ENCODE measurements around the gene GALNT11. TPM values are rescaled to one million over a fixed set of nuclear protein-coding genes. Genes with fewer than 3 reads are reported as not detected.

The GALNT11 gene
- total RNA-seq, 1 experiment from 2014 or later: 24.1 TPM

DNA sequence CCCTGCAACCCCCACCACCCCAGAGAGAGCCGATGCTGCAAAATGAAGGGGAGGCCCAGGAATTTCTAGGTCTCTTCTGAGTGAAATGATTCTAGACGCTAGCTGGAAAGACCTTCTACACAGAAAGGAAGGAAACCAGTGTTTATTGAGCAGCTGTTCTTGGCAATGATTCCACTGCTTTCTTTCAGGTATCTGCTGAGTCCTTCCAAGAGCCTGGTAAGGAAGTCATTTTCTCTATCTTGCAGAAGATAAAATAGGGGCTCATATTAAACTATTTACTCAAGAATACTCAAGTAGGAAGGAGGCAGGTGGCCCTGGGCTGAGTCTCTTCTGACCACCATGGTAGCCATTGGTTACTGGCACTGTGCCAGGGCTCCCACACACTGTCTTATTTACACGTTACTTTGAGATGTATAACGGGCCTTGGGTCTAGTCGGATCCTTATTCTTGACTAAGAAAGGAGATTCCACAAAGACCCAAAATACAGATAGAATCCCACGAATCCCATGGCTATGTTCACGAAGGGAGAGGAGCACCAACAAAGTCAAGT lies 112.1 kb downstream of the GALNT11 start:
- TF ChIP-seq CTCF (conservative IDR thresholded peaks at IDR 0.05): no peak
- Histone ChIP-seq H2BK12ac (ENCODE audit: insufficient read length, low read depth, low read length) (no peak overlapping the region), H3K4ac (ENCODE audit: low read depth, low read length) (no peak overlapping the region), H2AK5ac (ENCODE audit: insufficient read length, low read length) (no peak overlapping the region), H3K27me3 (ENCODE audit: insufficient read depth, low read length) (no peaks in the 10 kb centered on the region), H3K79me1 (ENCODE audit: insufficient read depth, low read depth, low read length, poor library complexity, severe bottlenecking) (no peaks in the 10 kb centered on the region), H3K18ac (ENCODE audit: insufficient read length, low read depth, low read length) (no peak overlapping the region), H3K79me2 (ENCODE audit: insufficient read depth, low read length) (no peaks in the 10 kb centered on the region), H2BK5ac (ENCODE audit: insufficient read length, low read length) (no peak overlapping the region), H4K20me1 (ENCODE audit: control insufficient read depth, insufficient read depth, insufficient read length) (no peaks in the 10 kb centered on the region), H2BK15ac (ENCODE audit: low read depth, low read length) (no peak overlapping the region), H3K23ac (ENCODE audit: insufficient read length, low read depth, low read length) (no peak overlapping the region), H3K14ac (ENCODE audit: insufficient read depth, low read length) (no peak overlapping the region), H4K5ac (ENCODE audit: insufficient read length, low read depth, low read length) (no peak overlapping the region), H2AFZ (ENCODE audit: low read length) (no peak overlapping the region), H2BK20ac (ENCODE audit: low read depth, low read length, poor library complexity, severe bottlenecking) (no peak overlapping the region), H3K9me3 (ENCODE audit: control insufficient read depth, low read depth, low read length) (no peaks in the 10 kb centered on the region), H3K56ac (ENCODE audit: insufficient read length, low read depth, low read length) (no peak overlapping the region), H3K27ac (ENCODE audit: insufficient read length, low read depth, low read length) (no peak overlapping the region), H3K4me2 (ENCODE audit: insufficient read depth, insufficient read length, low read length) (no peak overlapping the region), H4K8ac (replicated peaks; ENCODE audit: insufficient read length, low read depth, low read length) (no peak overlapping the region), H3K4me1 (ENCODE audit: insufficient read depth, low read length) (no peaks in the 10 kb centered on the region), H3K9ac (ENCODE audit: extremely low read depth, insufficient read length, low read length) (no peak overlapping the region), H4K91ac (ENCODE audit: insufficient read length, low read depth, low read length) (no peak overlapping the region), H2BK120ac (ENCODE audit: low read depth, low read length, poor library complexity, severe bottlenecking) (no peak overlapping the region), H3T11ph (ENCODE audit: low read length) (no peak overlapping the region), H3K23me2 (ENCODE audit: insufficient read length, low read depth, low read length, poor library complexity, severe bottlenecking) (no peaks in the 10 kb centered on the region)
- DNase-seq: no peak
- Mint-ChIP-seq H3K9me3 (no peaks in the 10 kb centered on the region), H3K27ac (peak overlapping the region in 1 of 3 experiments; percentile 75; a peak in 1 of 7 replicates), H3K36me3 (ENCODE audit: insufficient read depth in 1 of 3, low read depth in 3 of 3) (peaks cover 23 to 49% (median 38%) of the 10 kb centered on the region in 3 experiments; a peak in 6 of 7 replicates), H3K27me3 (ENCODE audit: low read depth) (peaks cover 1% of the 10 kb centered on the region; the same call in 1 of the 2 replicates), H3K4me3 (no peak overlapping the region), H3K4me1 (peaks cover 6 to 12% of the 10 kb centered on the region in 2 experiments; a peak in 3 of 4 replicates)
- WGBS (ENCODE audit: extremely low coverage, insufficient read length, low lambda C conversion rate): no CpG with 5 or more reads among the region's 7 CpGs
